ENCODE results near the gene DDIT3. TPM values are rescaled to one million over a fixed set of nuclear protein-coding genes. Genes with fewer than 3 reads are reported as not detected.
A peak's percentile ranks its signal among the peaks of the same experiment; 100 is the strongest.

DDIT3 gene
- total RNA-seq, 1 experiment from 2014 or later = 79.2 TPM

DNA sequence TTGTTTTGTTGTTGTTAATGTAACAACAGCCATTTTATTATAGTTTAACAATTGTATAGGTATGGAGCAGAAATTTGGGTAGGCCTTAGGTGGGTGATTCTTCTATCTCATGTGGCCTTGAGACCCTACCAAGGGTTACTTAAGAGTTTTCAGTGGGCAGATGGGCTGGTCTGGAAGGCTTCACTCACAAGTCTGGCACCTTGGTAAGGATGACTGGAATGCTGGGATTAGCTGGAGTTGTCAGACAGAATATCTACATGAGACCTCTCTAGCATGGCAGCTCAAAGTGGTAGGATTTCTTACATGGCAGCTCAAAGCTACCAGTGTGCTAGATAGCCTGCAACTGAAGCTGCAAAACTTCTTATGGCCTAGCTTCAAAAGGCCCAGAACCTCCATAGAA lies 34.6 kb downstream of the DDIT3 start:
- ChIA-PET POLR2A (no interaction called here), CTCF (interaction anchor here (0.6 kb wide), 1 partner anchor 392 kb away, joined by 4 read pairs; no protein-coding TSS in a partner anchor)
- BruUV-seq (replicated peaks) = no TSS peak
- intact Hi-C loops (cut with micrococcal nuclease; ENCODE audit: unreplicated experiment) = no loop called here
- H3K36me3 ChIP-seq (ENCODE audit: control insufficient read depth, insufficient read depth, low read length) = peaks cover 6% of the 10 kb centered on the region
- no peak for DNase-seq
- H3K36me3 Mint-ChIP-seq (ENCODE audit: insufficient read depth, unreplicated experiment) = peaks cover 27% of the 10 kb centered on the region
- H3K4me1 Mint-ChIP-seq (ENCODE audit: low read depth, unreplicated experiment) = peaks cover 19% of the 10 kb centered on the region
- TF ChIP-seq CTCF (IDR thresholded peaks at IDR 0.05; ENCODE audit: insufficient read depth in 1 of 2, low read depth in 1 of 2, low read length in 1 of 2, severe bottlenecking in 1 of 2, unreplicated experiment in 1 of 2) = no peak
- no peaks in the 10 kb centered on the region for H3K27me3 ChIP-seq (replicated peaks; ENCODE audit: control insufficient read depth, insufficient read depth, low read length)
- H3K9me3 ChIP-seq = no peaks in the 10 kb centered on the region
- no peaks in the 10 kb centered on the region for H3K9me3 Mint-ChIP-seq (ENCODE audit: unreplicated experiment)
- H3K4me1 ChIP-seq = 0 out of 2 replicates have a peak, but pooled peaks cover 7% of the 10 kb centered on the region
- H3K4me3 Mint-ChIP-seq (ENCODE audit: unreplicated experiment) = no peak overlapping the region
- H3K4me3 ChIP-seq (ENCODE audit: low read depth, low read length) = no peak overlapping the region
- H3K27me3 Mint-ChIP-seq (ENCODE audit: insufficient read depth, unreplicated experiment) = peaks cover 9% of the 10 kb centered on the region
- H3K27ac Mint-ChIP-seq (ENCODE audit: unreplicated experiment) = no peak overlapping the region

DNA sequence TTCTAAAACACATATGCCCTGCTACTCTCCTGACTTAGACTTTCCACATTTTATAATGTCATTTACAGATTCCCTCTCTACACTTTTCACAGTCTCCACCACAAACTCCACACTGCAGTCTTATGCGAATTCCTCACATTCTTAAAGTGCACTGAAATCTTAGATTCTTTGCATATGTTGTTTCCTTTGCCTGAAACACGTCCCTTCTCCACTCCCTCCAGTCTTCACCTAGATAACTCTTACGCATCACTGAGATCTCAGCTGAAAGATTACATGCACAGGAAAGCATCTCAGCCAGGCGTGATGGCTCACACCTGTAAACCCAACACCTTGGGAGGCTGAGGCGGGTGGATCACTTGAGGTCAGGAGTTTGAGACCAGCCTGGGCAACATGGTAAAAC lies 36.8 kb downstream of the DDIT3 start:
- CTCF ChIA-PET = interaction anchor here (0.6 kb wide), 1 partner anchor 82 kb away, joined by 6 read pairs; no protein-coding TSS in a partner anchor
- Histone ChIP-seq H3K36me3 (ENCODE audit: control insufficient read depth, insufficient read depth, low read length) (no peaks in the 10 kb centered on the region), H3K4me3 (ENCODE audit: low read depth, low read length) (no peak overlapping the region), H3K27me3 (replicated peaks; ENCODE audit: control insufficient read depth, insufficient read depth, low read length) (no peaks in the 10 kb centered on the region), H3K4me1 (no peaks in the 10 kb centered on the region), H3K9me3 (no peaks in the 10 kb centered on the region)
- peak overlapping the region; percentile 1 for H3K27ac Mint-ChIP-seq (ENCODE audit: unreplicated experiment)
- H3K27me3 Mint-ChIP-seq (ENCODE audit: insufficient read depth, unreplicated experiment) = peaks cover 16% of the 10 kb centered on the region
- POLR2A ChIA-PET = no interaction called here
- no peaks in the 10 kb centered on the region for H3K9me3 Mint-ChIP-seq (ENCODE audit: unreplicated experiment)
- no TSS peak for BruUV-seq (replicated peaks)
- no peak overlapping the region for H3K4me3 Mint-ChIP-seq (ENCODE audit: unreplicated experiment)
- H3K4me1 Mint-ChIP-seq (ENCODE audit: low read depth, unreplicated experiment) = peaks cover 11% of the 10 kb centered on the region
- H3K36me3 Mint-ChIP-seq (ENCODE audit: insufficient read depth, unreplicated experiment) = peaks cover 8% of the 10 kb centered on the region
- TF ChIP-seq CTCF (IDR thresholded peaks at IDR 0.05; ENCODE audit: insufficient read depth in 1 of 2, low read depth in 1 of 2, low read length in 1 of 2, severe bottlenecking in 1 of 2, unreplicated experiment in 1 of 2) = no peak
- intact Hi-C loops (cut with micrococcal nuclease; ENCODE audit: unreplicated experiment) = no loop called here
- DNase-seq = no peak

DNA sequence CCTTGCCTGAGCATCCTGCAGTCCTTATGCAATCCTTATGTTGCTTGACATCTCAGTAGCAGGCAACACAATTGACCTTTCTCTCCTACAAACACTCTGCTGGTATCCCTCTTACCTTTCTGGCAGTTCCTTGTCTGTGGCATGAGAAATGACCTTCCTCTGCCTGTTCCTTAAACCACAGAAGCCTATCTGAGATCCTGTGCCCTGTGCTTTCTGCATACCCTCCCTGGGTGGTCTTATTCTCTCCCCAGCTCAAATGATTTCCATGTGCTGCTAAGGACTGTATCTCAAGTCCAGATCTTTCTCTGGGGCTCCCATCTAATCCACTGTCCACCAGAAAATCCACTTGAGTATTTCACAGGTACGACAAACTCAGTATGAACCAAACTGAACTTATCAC lies 38.6 kb downstream of the DDIT3 start:
- no peak for DNase-seq
- no peaks in the 10 kb centered on the region for H3K9me3 Mint-ChIP-seq (ENCODE audit: unreplicated experiment)
- no peaks in the 10 kb centered on the region for H3K36me3 Mint-ChIP-seq (ENCODE audit: insufficient read depth, unreplicated experiment)
- Histone ChIP-seq H3K4me1 (no peaks in the 10 kb centered on the region), H3K36me3 (ENCODE audit: control insufficient read depth, insufficient read depth, low read length) (no peaks in the 10 kb centered on the region), H3K4me3 (ENCODE audit: low read depth, low read length) (no peak overlapping the region), H3K9me3 (no peaks in the 10 kb centered on the region), H3K27me3 (replicated peaks; ENCODE audit: control insufficient read depth, insufficient read depth, low read length) (no peaks in the 10 kb centered on the region)
- H3K4me1 Mint-ChIP-seq (ENCODE audit: low read depth, unreplicated experiment) = peaks cover 11% of the 10 kb centered on the region
- H3K27me3 Mint-ChIP-seq (ENCODE audit: insufficient read depth, unreplicated experiment) = peaks cover 16% of the 10 kb centered on the region
- no TSS peak for BruUV-seq (replicated peaks)
- TF ChIP-seq CTCF (IDR thresholded peaks at IDR 0.05; ENCODE audit: insufficient read depth in 1 of 2, low read depth in 1 of 2, low read length in 1 of 2, severe bottlenecking in 1 of 2, unreplicated experiment in 1 of 2) = no peak
- H3K4me3 Mint-ChIP-seq (ENCODE audit: unreplicated experiment) = no peak overlapping the region
- CTCF ChIA-PET = interaction anchor here (0.9 to 1.2 kb wide), 2 partner anchors 23 to 269 kb away, joined by 3 read pairs; no protein-coding TSS in a partner anchor
- intact Hi-C loops (cut with micrococcal nuclease; ENCODE audit: unreplicated experiment) = no loop called here
- POLR2A ChIA-PET = no interaction called here
- no peak overlapping the region for H3K27ac Mint-ChIP-seq (ENCODE audit: unreplicated experiment)

All from Caco-2 (cell line).